Hepatocyte (in vitro differentiated cells): ENCODE measurements around the gene CXCL14.

ENCODE experiments used
- EZH2 ChIP-seq: fragments of 200-600 bp; sonication (generic); IDR thresholded peaks from 2 replicates; pipeline ENCODE4 v1.6.1; 2016; ENCODE audit warnings: antibody characterized with exemption, mild to moderate bottlenecking, borderline replicate concordance
- EZH2phosphoT487 ChIP-seq: fragments of 200-600 bp; sonication (generic); IDR thresholded peaks from one replicate; pipeline ENCODE4 v1.6.1; 2018; ENCODE audit warnings: antibody characterized with exemption, mild to moderate bottlenecking, low read depth, moderate library complexity; ENCODE audit not compliant: unreplicated experiment, severe bottlenecking
- TF ChIP-seq, protein P1 (sequence below): fragments of 200-600 bp; sonication (generic); IDR thresholded peaks from 2 replicates; pipeline ENCODE4 v1.5.1; 2016; ENCODE audit warnings: antibody characterized with exemption, mild to moderate bottlenecking; ENCODE audit not compliant: poor library complexity

DNA sequence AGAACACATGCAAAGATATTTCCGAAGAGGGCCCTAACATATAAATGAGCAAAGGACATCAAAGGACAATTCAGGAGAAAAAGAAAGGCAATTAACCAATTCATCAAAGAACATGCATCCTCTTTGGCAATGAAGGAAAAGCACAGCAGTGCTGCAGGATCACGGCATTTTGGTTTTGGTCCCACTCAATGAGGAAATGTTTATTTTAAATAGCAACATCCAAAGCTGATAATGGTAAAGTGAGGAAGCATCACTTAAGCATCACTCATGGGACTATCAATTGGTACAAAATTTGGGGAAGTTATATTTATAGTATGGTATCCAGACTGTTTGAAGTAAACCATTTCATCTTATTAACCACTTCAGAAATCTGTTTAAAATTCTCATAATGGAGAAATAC is 5.5 kb upstream of the CXCL14 start:
- TF ChIP-seq, protein P1, sequence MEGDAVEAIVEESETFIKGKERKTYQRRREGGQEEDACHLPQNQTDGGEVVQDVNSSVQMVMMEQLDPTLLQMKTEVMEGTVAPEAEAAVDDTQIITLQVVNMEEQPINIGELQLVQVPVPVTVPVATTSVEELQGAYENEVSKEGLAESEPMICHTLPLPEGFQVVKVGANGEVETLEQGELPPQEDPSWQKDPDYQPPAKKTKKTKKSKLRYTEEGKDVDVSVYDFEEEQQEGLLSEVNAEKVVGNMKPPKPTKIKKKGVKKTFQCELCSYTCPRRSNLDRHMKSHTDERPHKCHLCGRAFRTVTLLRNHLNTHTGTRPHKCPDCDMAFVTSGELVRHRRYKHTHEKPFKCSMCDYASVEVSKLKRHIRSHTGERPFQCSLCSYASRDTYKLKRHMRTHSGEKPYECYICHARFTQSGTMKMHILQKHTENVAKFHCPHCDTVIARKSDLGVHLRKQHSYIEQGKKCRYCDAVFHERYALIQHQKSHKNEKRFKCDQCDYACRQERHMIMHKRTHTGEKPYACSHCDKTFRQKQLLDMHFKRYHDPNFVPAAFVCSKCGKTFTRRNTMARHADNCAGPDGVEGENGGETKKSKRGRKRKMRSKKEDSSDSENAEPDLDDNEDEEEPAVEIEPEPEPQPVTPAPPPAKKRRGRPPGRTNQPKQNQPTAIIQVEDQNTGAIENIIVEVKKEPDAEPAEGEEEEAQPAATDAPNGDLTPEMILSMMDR = no peak
- TF ChIP-seq EZH2 (no peak), EZH2phosphoT487 (no peak)
